Heart left ventricle (tissue), 16 donors: ENCODE results near the gene SORCS1. TPM values are rescaled to one million over a fixed set of nuclear protein-coding genes. Genes with fewer than 3 reads are reported as not detected.
A peak's percentile ranks its signal among the peaks of the same experiment; 100 is the strongest.

Source experiments
- ATAC-seq, 4 donors: fragments of 200-7000 bp; cut with Tn5 transposase; one replicate each; pipeline ENCODE4 v1.9.1; 2020 to 2022; ENCODE audit warnings: moderate library complexity in 4 of 4, mild to moderate bottlenecking in 3 of 4, moderate number of reproducible peaks in 1 of 4
- DNase-seq, 5 donors: peaks; one replicate each; pipeline ENCODE4 v3.0.0-alpha.2; 2020
- H3K27ac ChIP-seq, 12 donors: fragments of 200-600 bp; sonication (generic) in 4 of 12; one replicate each; pipeline versions ENCODE4 v1.5.0 to v1.8.0; 2016 to 2022; ENCODE audit warnings: mild to moderate bottlenecking in 2 of 12
- H3K27me3 ChIP-seq, 9 donors: fragments of 200-600 bp; sonication (generic) in 2 of 9; one replicate each; pipeline versions ENCODE4 v1.5.1 to v1.8.0; 2016 to 2022; ENCODE audit warnings: mild to moderate bottlenecking in 3 of 9
- H3K36me3 ChIP-seq, 9 donors: fragments of 200-600 bp; sonication (generic) in 2 of 9; one replicate each; pipeline versions ENCODE4 v1.5.0 to v1.8.0; 2018 to 2022; ENCODE audit warnings: mild to moderate bottlenecking in 2 of 9
- H3K4me1 ChIP-seq, 12 donors: fragments of 200-600 bp; sonication (generic) in 4 of 12; one replicate each; pipeline versions ENCODE4 v1.5.0 to v1.8.0; 2016 to 2022; ENCODE audit warnings: mild to moderate bottlenecking in 3 of 12
- H3K4me3 ChIP-seq, 12 donors: fragments of 200-600 bp; sonication (generic) in 4 of 12; one replicate each; pipeline versions ENCODE4 v1.5.0 to v1.8.0; 2017 to 2022; ENCODE audit warnings: mild to moderate bottlenecking in 9 of 12, moderate library complexity in 4 of 12
- H3K9me3 ChIP-seq, 12 donors: fragments of 200-600 bp; sonication (generic) in 4 of 12; one replicate each; pipeline versions ENCODE4 v1.5.0 to v1.8.0; 2016 to 2022; ENCODE audit warnings: mild to moderate bottlenecking in 1 of 12
- CTCF ChIP-seq, 12 donors: fragments of 200-600 bp; sonication (generic) in 4 of 12; IDR thresholded peaks; one replicate each; pipeline versions ENCODE4 v1.5.0 to v1.8.0; 2018 to 2022; ENCODE audit warnings: antibody characterized with exemption in 12 of 12, mild to moderate bottlenecking in 5 of 12
- POLR2A ChIP-seq, 2 donors: fragments of 450-650 bp; IDR thresholded peaks; one replicate each; pipeline ENCODE4 v1.6.1; 2017; ENCODE audit warnings: antibody characterized with exemption in 2 of 2, mild to moderate bottlenecking in 2 of 2, moderate library complexity in 2 of 2
- WGBS, 4 donors: extraction: QIAGEN DNeasy Blood & Tissue Kit in 2 of 4; methylation state at CpG; one replicate each; pipeline versions ENCODE4 v1.1.5 to v1.1.7; 2013 to 2018; 5-methylcytosine and 5-hydroxymethylcytosine counted together
- intact Hi-C, 10 donors: fragments of 100-400 bp; cut with DNase I; formaldehyde crosslinking; loops; one replicate each; pipeline versions ENCODE4 v1.11.1 to v1.14.2; 2022
- polyA plus RNA-seq, 2 donors: library from polyadenylated mRNA; stranded (reverse); fragments of 200-250 nt; gene quantifications; one replicate each; pipeline ENCODE4 v1.2.3, GENCODE V29; 2013
- total RNA-seq, 9 donors: library from RNA; depleted of rRNA in 2 of 9; stranded (reverse); fragments of >200 nt in 2 of 9; fragmentation: NEBNext Ultra II Directional in 3 of 9; extraction: Animal tissue kit (Norgen Biotek cat#: 25700) in 3 of 9; gene quantifications; one replicate each; pipeline versions ENCODE4 v1.1.0 to v1.2.4, GENCODE V29; 2016 to 2023
- donor health status: ischemic (EF 13 %, LVEDD 7.1; RV severe dilation, severe dysfunction).
- donor health status: healthy with polysubstance abuse.
- donor health status: DM: no; HTN: yes; CAD: no.
- donor health status: DM: no; HTN: no; CAD: no.
- donor health status: ischemic (EF 25% LVEDD 6.9; RV normal size, moderate dysfunction).
- donor health status: ischemic (EF 25% LVEDD 5.7; RV mildly dilated, moderate dysfunction).
- donor health status: healthy.
- donor health status: DM: yes; HTN: yes; CAD: no.
- donor health status: ischemic (EF 35%, LVEDD 5.7; RV mildly dilated, moderate dysfunction).
- donor health status: nonischemic (EF 11% LVEDD 7.7; RV severe dilation, severe dysfunction).
- donor health status: DM: yes; HTN: yes; CAD: no.
- donor health status: PGD.
- donor health status: ischemic (EF 29% LVEDD 5.4; RV normal size, mild dysfunction).
- donor health status: nonischemic (EF 23%, LVEDD 6.1; RV moderate dilation, normal function).

SORCS1 gene
- total and polyA plus RNA-seq, 11 donors, result 0.23 to 5.7 (median 1.1) TPM

GRCh38 chr10:106795619-106796018 lies 368.9 kb downstream of the SORCS1 start:
- DNase-seq (peak in 2 of 5 donors; percentile 18 to 36), ATAC-seq (peak in 3 of 4 donors; percentile 62 to 77 (median 75))
- peaks cover 0 to 13% (median 0%) of the 10 kb centered on the region in 12 donors for H3K9me3 ChIP-seq
- 7 to 13% (median 9%) methylated on average over 4 of the region's 4 CpGs for WGBS, 4 donors
- H3K36me3 ChIP-seq, result no peaks in the 10 kb centered on the region
- no peak overlapping the region for H3K27ac ChIP-seq
- no peaks in the 10 kb centered on the region for H3K4me1 ChIP-seq
- H3K27me3 ChIP-seq, result no peaks in the 10 kb centered on the region
- TF ChIP-seq CTCF (IDR thresholded peaks at IDR 0.05) (peak; percentile 18 to 57 (median 42)), POLR2A (IDR thresholded peaks at IDR 0.05) (no peak)
- intact Hi-C loops, result loop anchor here in 5 of 10 donors (5.0 to 10.0 kb wide), 2 partner anchors 1019 to 1022 kb away; no protein-coding TSS in a partner anchor
- no peak overlapping the region for H3K4me3 ChIP-seq

GRCh38 chr10:106793617-106794016 lies 370.9 kb downstream of the SORCS1 start:
- Histone ChIP-seq H3K27me3 (no peaks in the 10 kb centered on the region), H3K4me3 (no peak overlapping the region), H3K9me3 (peaks cover 0 to 5% (median 0%) of the 10 kb centered on the region in 12 donors), H3K4me1 (no peaks in the 10 kb centered on the region), H3K27ac (no peak overlapping the region), H3K36me3 (no peaks in the 10 kb centered on the region)
- intact Hi-C loops, result loop anchor here in 4 of 10 donors (10.0 kb wide), 1 partner anchor 1021 kb away; no protein-coding TSS in a partner anchor
- TF ChIP-seq POLR2A (IDR thresholded peaks at IDR 0.05) (no peak), CTCF (IDR thresholded peaks at IDR 0.05) (no peak)
- DNase-seq (no peak), ATAC-seq (no peak)
- 36 to 71% (median 42%) methylated on average over 1 of the region's 1 CpG for WGBS, 4 donors

- TF ChIP-seq CTCF (IDR thresholded peaks at IDR 0.05) (no peak), POLR2A (IDR thresholded peaks at IDR 0.05) (no peak)
- ATAC-seq, result no peak
- no peaks in the 10 kb centered on the region for H3K27me3 ChIP-seq
- no peaks in the 10 kb centered on the region for H3K4me1 ChIP-seq
- H3K4me3 ChIP-seq, result no peak overlapping the region
- intact Hi-C loops, result loop anchor here in 4 of 10 donors (10.0 kb wide), 1 partner anchor 1025 kb away; no protein-coding TSS in a partner anchor
- no peaks in the 10 kb centered on the region for H3K36me3 ChIP-seq
- DNase-seq, result no peak
- no peak overlapping the region for H3K27ac ChIP-seq
- H3K9me3 ChIP-seq, result no peaks in the 10 kb centered on the region
- 83 to 87% (median 86%) methylated on average over 2 of the region's 2 CpGs for WGBS, 4 donors
Measured at GRCh38 chr10:106789623-106790022, 374.9 kb downstream of the SORCS1 start.

- H3K36me3 ChIP-seq, result no peaks in the 10 kb centered on the region
- intact Hi-C loops, result no loop called here
- TF ChIP-seq POLR2A (IDR thresholded peaks at IDR 0.05) (no peak), CTCF (IDR thresholded peaks at IDR 0.05) (no peak)
- DNase-seq (no peak), ATAC-seq (no peak)
- no peaks in the 10 kb centered on the region for H3K4me1 ChIP-seq
- H3K9me3 ChIP-seq, result no peaks in the 10 kb centered on the region
- WGBS, 4 donors, result 74 to 88% (median 85%) methylated on average over 3 of the region's 3 CpGs
- H3K27ac ChIP-seq, result no peak overlapping the region
- H3K4me3 ChIP-seq, result no peak overlapping the region
- no peaks in the 10 kb centered on the region for H3K27me3 ChIP-seq
Measured at GRCh38 chr10:106788982-106789381, 375.5 kb downstream of the SORCS1 start.
